HL-60 (cell line): ENCODE measurements around the gene ST6GALNAC3.

Experiments used
- DNase-seq, 2 experiments: peaks; one replicate each; pipeline ENCODE4 v3.0.0-alpha.2; 2010 to 2020; ENCODE audit warnings: low read depth in 1 of 2, low spot score in 1 of 2
- H3K27ac ChIP-seq: fragments of 250-450 bp; sonication (Bioruptor Pico); replicated peaks from 2 replicates; pipeline ENCODE4 v1.5.1; 2020; ENCODE audit warnings: mild to moderate bottlenecking, moderate library complexity
- H3K27me3 ChIP-seq: fragments of 250-450 bp; sonication (Bioruptor Pico); 2 replicates; pipeline ENCODE4 v1.5.1; 2021; ENCODE audit warnings: mild to moderate bottlenecking, moderate library complexity; ENCODE audit not compliant: insufficient read depth, poor library complexity, severe bottlenecking
- H3K4me3 ChIP-seq: replicated peaks from 2 replicates; pipeline ENCODE4 v1.5.1; 2011; ENCODE audit warnings: mild to moderate bottlenecking, control low read depth, low read length; ENCODE audit not compliant: insufficient read depth
- GABPA ChIP-seq: IDR thresholded peaks from 2 replicates; pipeline ENCODE4 v1.6.1; 2012; ENCODE audit warnings: low read depth
- POLR2AphosphoS5 ChIP-seq: IDR thresholded peaks from 2 replicates; pipeline ENCODE4 v1.6.1; 2012; ENCODE audit warnings: low read depth
- REST ChIP-seq: IDR thresholded peaks from 2 replicates; pipeline ENCODE4 v1.6.1; 2012; ENCODE audit warnings: low read depth; ENCODE audit not compliant: insufficient replicate concordance
- SPI1 ChIP-seq: IDR thresholded peaks from 2 replicates; pipeline ENCODE4 v1.6.1; 2012; ENCODE audit warnings: low read depth, mild to moderate bottlenecking, borderline replicate concordance
- TF ChIP-seq, protein P1 (sequence below): IDR thresholded peaks from one replicate; pipeline ENCODE4 v1.5.1; 2011; ENCODE audit warnings: low read length, control low read depth, inconsistent platforms; ENCODE audit not compliant: insufficient read depth

The ST6GALNAC3 gene

GRCh38 chr1:76176000-76176399 lies 101.5 kb downstream of the ST6GALNAC3 start:
- DNase-seq: no peak
- no peak overlapping the region for H3K27ac ChIP-seq

DNA sequence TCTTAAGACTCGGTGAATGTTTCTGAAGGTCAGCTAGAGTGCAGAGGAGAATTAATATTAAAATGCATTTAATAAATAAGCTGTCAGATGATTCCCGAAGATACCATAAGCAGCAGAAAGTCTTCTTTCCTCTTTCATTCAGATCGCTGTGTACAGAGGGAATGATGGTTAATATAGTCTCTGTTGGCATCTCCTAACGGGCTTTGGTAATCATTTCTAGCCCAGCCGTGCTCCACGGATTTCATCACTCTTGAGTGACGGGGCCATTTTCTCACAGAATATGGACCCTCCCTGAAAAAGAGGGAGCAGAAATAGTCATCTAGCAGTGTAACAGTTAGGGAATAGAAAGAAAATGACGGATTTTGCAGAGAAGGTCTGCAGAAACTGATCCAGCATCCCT lies 103.1 kb downstream of the ST6GALNAC3 start:
- DNase-seq: no peak
- no peak overlapping the region for H3K27ac ChIP-seq
- no peak for TF ChIP-seq POLR2AphosphoS5
- no peak for TF ChIP-seq SPI1
- TF ChIP-seq, protein P1, sequence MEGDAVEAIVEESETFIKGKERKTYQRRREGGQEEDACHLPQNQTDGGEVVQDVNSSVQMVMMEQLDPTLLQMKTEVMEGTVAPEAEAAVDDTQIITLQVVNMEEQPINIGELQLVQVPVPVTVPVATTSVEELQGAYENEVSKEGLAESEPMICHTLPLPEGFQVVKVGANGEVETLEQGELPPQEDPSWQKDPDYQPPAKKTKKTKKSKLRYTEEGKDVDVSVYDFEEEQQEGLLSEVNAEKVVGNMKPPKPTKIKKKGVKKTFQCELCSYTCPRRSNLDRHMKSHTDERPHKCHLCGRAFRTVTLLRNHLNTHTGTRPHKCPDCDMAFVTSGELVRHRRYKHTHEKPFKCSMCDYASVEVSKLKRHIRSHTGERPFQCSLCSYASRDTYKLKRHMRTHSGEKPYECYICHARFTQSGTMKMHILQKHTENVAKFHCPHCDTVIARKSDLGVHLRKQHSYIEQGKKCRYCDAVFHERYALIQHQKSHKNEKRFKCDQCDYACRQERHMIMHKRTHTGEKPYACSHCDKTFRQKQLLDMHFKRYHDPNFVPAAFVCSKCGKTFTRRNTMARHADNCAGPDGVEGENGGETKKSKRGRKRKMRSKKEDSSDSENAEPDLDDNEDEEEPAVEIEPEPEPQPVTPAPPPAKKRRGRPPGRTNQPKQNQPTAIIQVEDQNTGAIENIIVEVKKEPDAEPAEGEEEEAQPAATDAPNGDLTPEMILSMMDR: no peak
- no peak for TF ChIP-seq GABPA
- TF ChIP-seq REST: no peak
- H3K4me3 ChIP-seq: no peak overlapping the region
- no peaks in the 10 kb centered on the region for H3K27me3 ChIP-seq

More at GRCh38 chr1:76176000-76176399, 101.5 kb downstream of the ST6GALNAC3 start:
- H3K27me3 ChIP-seq: no peaks in the 10 kb centered on the region
- TF ChIP-seq, protein P1: no peak
- TF ChIP-seq GABPA (no peak), REST (no peak), SPI1 (no peak), POLR2AphosphoS5 (no peak)
- no peak overlapping the region for H3K4me3 ChIP-seq

- DNase-seq: no peak
- Histone ChIP-seq H3K27me3 (no peaks in the 10 kb centered on the region), H3K27ac (no peak overlapping the region), H3K4me3 (no peak overlapping the region)
- TF ChIP-seq, protein P1: no peak
- TF ChIP-seq REST (no peak), POLR2AphosphoS5 (no peak), SPI1 (no peak), GABPA (no peak)
Measured at GRCh38 chr1:76179219-76179698, 104.7 kb downstream of the ST6GALNAC3 start.
